Activated CD8-positive, alpha-beta T cell treated with anti-CD3 and anti-CD28 coated beads for 36 hours (primary cell): ENCODE measurements around the gene BDKRB2. TPM values are rescaled to one million over a fixed set of nuclear protein-coding genes. Genes with fewer than 3 reads are reported as not detected.

Experiments used
- ATAC-seq: fragments of 200-7000 bp; cut with Tn5 transposase; one replicate; pipeline ENCODE4 v1.10.0; 2021; ENCODE audit warnings: mild to moderate bottlenecking, moderate library complexity
- CTCF ChIA-PET: fragments of 350-600 bp; sonication (Branson Sonifier 250); formaldehyde crosslinking; loops from one replicate; lab custom pipeline; 2021; ENCODE audit warnings: antibody characterized with exemption; lab: Charles Lee
- POLR2A ChIA-PET: fragments of 350-600 bp; sonication (Branson Sonifier 250); formaldehyde crosslinking; loops from one replicate; lab custom pipeline; 2021; ENCODE audit warnings: antibody characterized with exemption; lab: Charles Lee
- DNase-seq: peaks from one replicate; pipeline ENCODE4 v3.0.0-alpha.2; 2020
- H3K27ac Mint-ChIP-seq: one replicate; pipeline ENCODE4 v1.8.0; 2021; ENCODE audit warnings: mild to moderate bottlenecking, mixed read lengths
- H3K27me3 Mint-ChIP-seq: one replicate; pipeline ENCODE4 v1.8.0; 2021; ENCODE audit warnings: mixed read lengths
- H3K36me3 Mint-ChIP-seq: one replicate; pipeline ENCODE4 v1.8.0; 2021; ENCODE audit warnings: low read depth, mixed read lengths
- H3K4me1 Mint-ChIP-seq: one replicate; pipeline ENCODE4 v1.8.0; 2021; ENCODE audit warnings: low read depth, mixed read lengths
- H3K4me3 Mint-ChIP-seq: one replicate; pipeline ENCODE4 v1.8.0; 2021; ENCODE audit warnings: mild to moderate bottlenecking, moderate library complexity, mixed read lengths
- H3K9me3 Mint-ChIP-seq: one replicate; pipeline ENCODE4 v1.8.0; 2021; ENCODE audit warnings: mixed read lengths
- intact Hi-C: fragments of 100-400 bp; cut with micrococcal nuclease; formaldehyde crosslinking; loops from one replicate; pipeline ENCODE4 v1.10.0; 2022
- total RNA-seq, 2 experiments: library from RNA; stranded (reverse); gene quantifications; one replicate each; pipeline ENCODE4 v1.2.3, GENCODE V29; 2021
- TF ChIP-seq, protein P1 (sequence below): fragments of 200-600 bp; IDR thresholded peaks from one replicate; pipeline ENCODE4 v1.8.0; 2022; ENCODE audit warnings: antibody characterized with exemption, mild to moderate bottlenecking

The BDKRB2 gene
- total RNA-seq, 2 experiments from 2014 or later, result not detected

DNA sequence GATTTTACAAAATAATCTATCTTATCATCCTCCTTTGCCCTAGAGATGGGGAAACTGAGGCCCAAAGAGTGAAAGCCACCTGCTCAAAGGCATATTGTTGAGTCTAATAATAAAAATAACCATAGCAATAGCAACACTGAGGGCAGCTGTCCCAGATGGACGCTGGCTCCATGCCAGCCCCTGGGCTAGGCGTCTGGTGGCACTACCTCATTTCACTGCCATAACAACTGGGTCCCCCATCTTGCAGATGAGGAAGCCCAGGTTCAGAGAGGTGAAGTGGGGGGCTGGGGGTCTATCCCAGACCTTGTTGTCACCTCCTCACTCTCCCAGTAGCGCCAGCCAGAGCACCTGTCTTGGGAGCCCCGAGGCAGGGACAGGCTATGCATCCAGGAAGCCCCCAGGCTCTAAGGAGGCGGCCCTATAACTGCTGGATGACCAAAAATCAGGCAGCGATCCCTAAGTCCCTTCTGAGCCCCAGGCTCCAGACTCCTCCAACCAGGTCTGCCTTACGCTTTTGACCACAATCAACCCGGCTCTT, 12.8 kb downstream of the BDKRB2 start:
- H3K27me3 Mint-ChIP-seq, result peaks cover 10% of the 10 kb centered on the region
- no peaks in the 10 kb centered on the region for H3K4me1 Mint-ChIP-seq
- DNase-seq (no peak), ATAC-seq (no peak)
- H3K36me3 Mint-ChIP-seq, result no peaks in the 10 kb centered on the region
- POLR2A ChIA-PET, result no interaction called here
- no peak overlapping the region for H3K4me3 Mint-ChIP-seq
- H3K27ac Mint-ChIP-seq, result no peak overlapping the region
- no peaks in the 10 kb centered on the region for H3K9me3 Mint-ChIP-seq
- CTCF ChIA-PET, result no interaction called here
- TF ChIP-seq, protein P1, sequence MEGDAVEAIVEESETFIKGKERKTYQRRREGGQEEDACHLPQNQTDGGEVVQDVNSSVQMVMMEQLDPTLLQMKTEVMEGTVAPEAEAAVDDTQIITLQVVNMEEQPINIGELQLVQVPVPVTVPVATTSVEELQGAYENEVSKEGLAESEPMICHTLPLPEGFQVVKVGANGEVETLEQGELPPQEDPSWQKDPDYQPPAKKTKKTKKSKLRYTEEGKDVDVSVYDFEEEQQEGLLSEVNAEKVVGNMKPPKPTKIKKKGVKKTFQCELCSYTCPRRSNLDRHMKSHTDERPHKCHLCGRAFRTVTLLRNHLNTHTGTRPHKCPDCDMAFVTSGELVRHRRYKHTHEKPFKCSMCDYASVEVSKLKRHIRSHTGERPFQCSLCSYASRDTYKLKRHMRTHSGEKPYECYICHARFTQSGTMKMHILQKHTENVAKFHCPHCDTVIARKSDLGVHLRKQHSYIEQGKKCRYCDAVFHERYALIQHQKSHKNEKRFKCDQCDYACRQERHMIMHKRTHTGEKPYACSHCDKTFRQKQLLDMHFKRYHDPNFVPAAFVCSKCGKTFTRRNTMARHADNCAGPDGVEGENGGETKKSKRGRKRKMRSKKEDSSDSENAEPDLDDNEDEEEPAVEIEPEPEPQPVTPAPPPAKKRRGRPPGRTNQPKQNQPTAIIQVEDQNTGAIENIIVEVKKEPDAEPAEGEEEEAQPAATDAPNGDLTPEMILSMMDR, result no peak
- intact Hi-C loops, result no loop called here

- Mint-ChIP-seq H3K27ac (no peak overlapping the region), H3K4me1 (no peaks in the 10 kb centered on the region), H3K9me3 (no peaks in the 10 kb centered on the region), H3K36me3 (no peaks in the 10 kb centered on the region), H3K4me3 (no peak overlapping the region), H3K27me3 (peaks cover 12% of the 10 kb centered on the region)
- ChIA-PET CTCF (no interaction called here), POLR2A (no interaction called here)
- intact Hi-C loops, result no loop called here
- TF ChIP-seq, protein P1, result no peak
- no peak for ATAC-seq
- DNase-seq, result no peak
Measured at GRCh38 chr14:96221109-96221650, 16.5 kb downstream of the BDKRB2 start.

DNA sequence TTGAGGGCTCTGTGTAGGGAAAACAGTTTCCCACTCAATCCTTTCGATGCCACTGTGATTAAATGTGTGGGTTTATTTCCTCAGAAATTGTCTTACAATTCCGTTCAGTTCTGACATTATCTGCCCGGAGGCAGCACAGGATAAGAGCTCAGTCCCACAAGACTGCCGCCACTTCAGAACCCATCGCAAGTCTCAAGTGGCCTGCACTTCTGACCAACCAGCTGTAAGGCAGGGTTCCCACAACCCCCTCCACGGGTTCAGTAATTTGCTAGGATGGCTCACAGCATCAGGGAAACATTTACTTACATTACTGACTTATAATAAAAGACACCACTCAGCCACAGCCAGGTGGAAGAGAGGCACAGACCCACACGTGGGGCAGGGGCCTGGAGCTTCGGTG, 17.2 kb downstream of the BDKRB2 start:
- ChIA-PET POLR2A (no interaction called here), CTCF (no interaction called here)
- Mint-ChIP-seq H3K27ac (no peak overlapping the region), H3K4me1 (no peaks in the 10 kb centered on the region), H3K9me3 (no peaks in the 10 kb centered on the region), H3K27me3 (peaks cover 12% of the 10 kb centered on the region), H3K36me3 (no peaks in the 10 kb centered on the region), H3K4me3 (no peak overlapping the region)
- DNase-seq (no peak), ATAC-seq (no peak)
- TF ChIP-seq, protein P1, result no peak
- intact Hi-C loops, result no loop called here

DNA sequence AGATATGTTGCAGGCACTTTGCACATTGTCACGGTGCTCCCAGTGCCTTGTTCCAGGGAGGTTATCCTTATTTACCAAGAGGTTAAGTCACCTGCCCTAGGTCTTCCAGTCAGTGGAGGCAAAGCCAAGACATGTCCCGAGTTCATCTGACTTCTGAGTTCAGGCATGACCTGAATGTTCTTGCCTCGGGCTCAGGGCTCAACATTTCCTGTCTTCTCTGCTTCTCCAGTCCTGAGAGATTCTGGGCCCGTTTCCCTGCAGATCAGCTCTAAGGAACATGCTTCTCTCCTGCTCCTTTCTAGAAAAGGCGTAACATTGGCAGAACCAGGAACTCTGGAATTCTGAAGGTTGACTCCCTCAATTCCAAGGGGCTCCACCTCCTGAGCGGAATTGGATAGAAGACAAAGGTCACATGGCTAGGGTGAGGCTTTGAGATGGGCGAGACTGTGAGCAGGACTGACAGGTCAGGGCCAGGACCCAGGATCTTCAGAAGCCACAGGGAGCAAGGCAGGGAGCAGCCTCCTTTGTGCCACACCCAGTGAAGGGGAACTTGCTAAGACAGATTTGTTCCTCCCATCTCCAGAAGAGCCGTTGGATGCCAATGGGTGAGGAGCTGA, 19.9 kb downstream of the BDKRB2 start:
- Mint-ChIP-seq H3K27me3 (peaks cover 17% of the 10 kb centered on the region), H3K9me3 (no peaks in the 10 kb centered on the region), H3K4me3 (no peak overlapping the region), H3K27ac (no peak overlapping the region), H3K36me3 (no peaks in the 10 kb centered on the region), H3K4me1 (no peaks in the 10 kb centered on the region)
- ATAC-seq (no peak), DNase-seq (no peak)
- ChIA-PET CTCF (no interaction called here), POLR2A (no interaction called here)
- TF ChIP-seq, protein P1, result no peak
- intact Hi-C loops, result no loop called here

- H3K4me3 Mint-ChIP-seq, result no peak overlapping the region
- H3K27me3 Mint-ChIP-seq, result peaks cover 17% of the 10 kb centered on the region
- no peaks in the 10 kb centered on the region for H3K4me1 Mint-ChIP-seq
- TF ChIP-seq, protein P1, result no peak
- intact Hi-C loops, result no loop called here
- no peak for ATAC-seq
- DNase-seq, result no peak
- H3K36me3 Mint-ChIP-seq, result no peaks in the 10 kb centered on the region
- ChIA-PET POLR2A (no interaction called here), CTCF (no interaction called here)
- no peaks in the 10 kb centered on the region for H3K9me3 Mint-ChIP-seq
- no peak overlapping the region for H3K27ac Mint-ChIP-seq
Measured at GRCh38 chr14:96225213-96225612, 20.6 kb downstream of the BDKRB2 start.
